GM21717 (cell line): ENCODE results near the gene RGS18.
"Not testable (repeated sequence)": the region's sequence is repeated elsewhere in the genome, so short reads cannot be mapped to it uniquely, and the experiment has no call there.

Source experiments
- ATAC-seq: cut with Tn5 transposase; IDR thresholded peaks from one replicate; pipeline ENCODE4 v1.9.1; 2021; ENCODE audit warnings: mild to moderate bottlenecking, moderate library complexity; ENCODE audit not compliant: unreplicated experiment

RGS18 gene

DNA sequence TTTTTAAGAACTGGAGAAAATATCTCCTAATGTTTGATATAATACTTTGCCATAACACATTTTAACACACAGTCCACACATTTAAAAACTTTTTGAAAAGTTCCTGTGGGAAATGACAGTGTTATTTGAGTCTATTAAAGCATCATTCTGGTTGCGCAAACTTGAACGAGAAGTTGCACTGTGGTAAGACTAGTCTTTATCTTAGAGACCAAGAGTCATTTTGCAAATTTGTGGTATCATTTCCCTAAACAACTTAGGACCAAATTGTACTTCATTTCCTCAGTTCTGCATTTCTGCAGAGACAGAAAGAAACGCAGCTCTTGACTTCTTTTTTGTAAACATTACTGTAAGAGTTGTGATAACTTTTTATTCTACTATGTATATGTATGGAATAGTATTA is at the start of gene RGS18:
Gene RGS18 (plus strand): TSS at position 282 of the 400 bp plus-strand sequence. CDS start 176 bp downstream, outside the sequence.
- ATAC-seq = peak; percentile 82

GRCh38 chr1:192109576-192109975 is 48.7 kb upstream of the RGS18 start:
- no peak for ATAC-seq

- no peak for ATAC-seq
Measured at GRCh38 chr1:192115000-192115399, 43.3 kb upstream of the RGS18 start.

- no peak for ATAC-seq
Measured at GRCh38 chr1:192118881-192119405, 39.3 kb upstream of the RGS18 start.

DNA sequence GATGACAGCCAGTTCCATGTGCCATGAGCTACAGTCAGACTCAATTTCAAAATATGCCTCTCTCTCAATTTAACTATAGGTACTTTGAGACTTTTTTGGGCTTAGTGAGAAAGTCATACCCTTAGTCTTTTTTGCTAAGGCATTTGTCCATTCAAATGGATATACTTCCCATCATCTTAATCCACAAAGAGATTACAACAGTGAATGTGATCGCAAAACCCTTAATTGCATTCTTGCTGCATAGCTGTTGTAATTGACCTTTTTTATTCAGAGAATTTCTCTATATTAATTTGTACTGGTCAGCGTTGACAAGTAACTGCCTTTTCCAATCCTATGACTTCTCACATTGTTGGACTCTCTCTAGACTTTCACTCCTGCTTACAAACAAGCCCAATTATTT is 38.6 kb upstream of the RGS18 start:
- no peak for ATAC-seq

DNA sequence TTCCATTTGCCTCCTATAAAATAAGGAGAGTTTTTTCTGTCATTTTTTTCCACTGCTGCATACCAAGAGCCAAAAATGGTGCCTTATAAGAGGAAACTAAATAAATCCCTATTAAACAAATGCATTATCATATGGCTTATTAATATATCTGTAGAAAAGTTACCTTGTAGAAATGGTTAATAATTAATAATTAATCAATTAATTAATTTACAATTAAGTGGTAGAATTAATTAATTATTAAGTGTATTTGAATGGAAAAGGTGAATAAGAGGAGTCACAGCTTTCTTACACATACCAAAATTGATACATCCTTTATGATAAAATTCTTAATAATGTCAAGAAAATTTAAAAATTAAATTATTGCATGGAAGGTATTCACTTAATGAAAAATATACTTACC is 35.6 kb upstream of the RGS18 start:
- no peak for ATAC-seq

GRCh38 chr1:192123212-192123611 is 35.0 kb upstream of the RGS18 start:
- no peak for ATAC-seq

- no peak for ATAC-seq
Measured at GRCh38 chr1:192126030-192126619, 32.1 kb upstream of the RGS18 start.

DNA sequence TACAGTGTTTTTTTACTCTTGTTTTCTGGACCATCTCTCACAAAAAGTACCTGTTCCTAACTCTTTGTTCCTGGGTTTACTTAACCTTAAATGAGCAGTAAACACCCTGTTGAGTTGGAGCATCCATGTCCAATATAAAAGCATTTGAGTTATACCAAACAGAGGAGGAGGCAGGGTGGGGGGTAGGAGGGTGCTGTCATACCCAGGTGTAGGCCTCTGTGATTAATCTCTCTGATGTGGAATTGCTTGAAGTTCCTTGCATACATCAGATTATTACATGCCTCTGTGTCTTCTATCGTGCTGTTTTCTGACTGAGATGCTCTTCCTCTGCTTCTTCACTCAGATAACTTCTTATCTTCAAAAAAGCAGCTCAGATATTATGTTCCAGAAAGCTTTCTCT is 28.1 kb upstream of the RGS18 start:
- ATAC-seq = no peak

DNA sequence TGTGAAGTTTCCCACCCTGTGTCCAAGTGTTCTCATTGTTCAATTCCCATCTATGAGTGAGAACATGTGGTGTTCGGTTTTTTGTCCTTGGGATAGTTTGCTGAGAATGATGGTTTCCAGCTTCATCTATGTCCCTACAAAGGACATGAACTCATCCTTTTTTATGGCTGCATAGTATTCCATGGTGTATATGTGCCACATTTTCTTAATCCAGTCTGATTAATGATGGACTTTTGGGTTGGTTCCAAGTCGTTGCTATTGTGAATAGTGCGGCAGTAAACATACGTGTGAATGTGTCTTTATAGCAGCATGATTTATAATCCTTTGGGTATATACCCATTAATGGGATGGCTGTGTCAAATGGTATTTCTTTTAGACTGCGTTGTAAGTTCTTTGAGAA is 27.4 kb upstream of the RGS18 start:
- ATAC-seq = not testable (repeated sequence)

DNA sequence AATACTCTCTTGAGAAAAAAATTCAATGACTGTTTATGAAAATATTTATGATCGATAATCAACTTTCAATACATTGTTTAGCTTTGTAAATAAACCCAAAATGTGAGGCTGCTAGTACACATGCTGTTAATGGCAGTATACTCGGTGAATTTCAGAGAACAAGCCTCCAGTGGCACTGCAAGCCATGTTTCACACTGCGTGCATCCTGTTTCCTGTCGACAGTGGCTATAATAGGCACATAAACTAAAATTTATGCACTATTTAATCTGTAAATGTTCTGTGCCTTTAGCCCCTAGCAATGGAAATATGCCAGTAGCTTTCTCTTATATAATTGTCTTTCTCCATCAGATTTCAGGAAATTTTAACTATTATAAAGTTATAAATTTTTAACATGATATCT is 26.3 kb upstream of the RGS18 start:
- ATAC-seq = no peak

DNA sequence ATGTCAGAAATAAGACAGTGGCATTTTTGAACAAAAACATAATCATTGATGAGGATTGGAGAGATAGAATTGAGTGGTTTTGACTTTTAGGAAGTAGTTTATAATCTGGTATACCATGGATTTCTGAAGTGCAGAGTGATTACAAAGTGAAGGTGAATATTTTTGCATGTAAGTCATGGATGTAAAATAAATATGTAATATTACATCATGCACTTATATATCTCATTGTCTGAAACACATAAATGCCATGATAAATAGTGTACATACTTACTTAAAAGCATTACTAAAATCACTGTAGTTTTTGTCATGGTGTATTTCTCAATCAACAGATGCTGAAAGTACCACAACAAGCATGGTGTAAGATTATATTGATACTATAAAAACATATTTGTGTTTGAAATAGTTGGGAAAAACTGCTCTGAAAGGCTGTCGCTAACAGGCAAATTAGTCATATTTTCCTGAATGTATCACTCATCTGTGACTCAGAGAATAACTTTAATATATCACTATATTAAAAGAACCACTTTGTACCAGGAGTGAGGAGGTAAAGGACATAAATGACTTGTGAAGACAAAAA is 24.8 kb upstream of the RGS18 start:
- ATAC-seq = no peak

GRCh38 chr1:192140382-192140781 is 17.9 kb upstream of the RGS18 start:
- no peak for ATAC-seq

DNA sequence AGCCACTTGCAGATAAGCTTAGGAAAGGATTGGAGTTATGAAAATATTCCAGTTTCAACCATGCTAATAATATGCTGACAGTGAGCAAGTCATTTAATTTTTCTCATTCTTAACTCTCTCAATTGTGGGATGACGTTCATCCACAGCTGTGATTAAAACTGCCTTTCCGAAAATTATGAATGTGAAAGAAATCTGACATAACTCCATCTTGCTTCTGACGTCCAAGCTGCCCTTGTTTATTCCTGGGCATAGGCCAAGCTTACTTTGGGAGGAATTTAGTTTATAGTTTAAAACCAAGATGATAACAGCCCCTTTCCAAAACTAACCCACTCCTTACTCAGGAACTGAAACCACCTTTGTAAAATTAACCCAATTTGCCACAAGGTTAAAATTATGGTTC is 11.0 kb upstream of the RGS18 start:
- no peak for ATAC-seq

DNA sequence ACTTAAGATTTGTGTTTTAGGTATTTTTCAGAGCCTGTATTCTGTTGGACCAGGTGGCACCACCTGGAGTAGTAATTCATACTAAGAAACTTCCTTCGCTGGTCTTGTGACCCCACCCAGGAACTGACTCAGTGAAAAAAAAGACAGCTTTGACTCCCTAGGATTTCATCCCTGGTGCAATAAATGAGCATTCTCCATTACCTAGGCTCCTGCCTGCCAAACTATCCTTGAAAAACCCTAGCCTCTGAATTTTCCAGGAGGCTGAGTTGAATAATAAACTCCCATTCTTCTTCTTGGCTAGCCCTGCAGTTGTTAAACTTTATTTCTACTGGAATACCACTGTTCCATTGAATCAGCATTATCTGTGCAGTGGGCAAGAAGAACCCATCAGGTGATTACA is 10.6 kb upstream of the RGS18 start:
- no peak for ATAC-seq

DNA sequence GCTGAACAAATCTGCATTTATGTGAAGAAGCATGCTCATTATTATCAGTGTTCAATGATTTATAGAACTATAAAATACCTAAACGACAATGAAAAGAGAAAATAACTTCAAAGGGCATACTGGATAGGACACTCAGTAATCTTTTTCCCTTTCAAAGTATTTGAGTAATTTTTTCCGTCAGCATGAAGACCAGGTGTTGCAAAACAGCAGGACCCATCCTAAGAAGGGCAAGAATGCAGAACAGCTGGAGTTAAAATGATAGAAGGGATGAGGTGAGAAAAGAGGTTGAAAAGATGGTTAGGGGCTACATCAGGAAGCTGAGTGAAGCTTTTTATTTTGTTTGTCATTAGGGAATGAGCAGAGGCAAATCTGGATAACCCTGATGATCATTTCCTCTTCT is 7.1 kb upstream of the RGS18 start:
- no peak for ATAC-seq

DNA sequence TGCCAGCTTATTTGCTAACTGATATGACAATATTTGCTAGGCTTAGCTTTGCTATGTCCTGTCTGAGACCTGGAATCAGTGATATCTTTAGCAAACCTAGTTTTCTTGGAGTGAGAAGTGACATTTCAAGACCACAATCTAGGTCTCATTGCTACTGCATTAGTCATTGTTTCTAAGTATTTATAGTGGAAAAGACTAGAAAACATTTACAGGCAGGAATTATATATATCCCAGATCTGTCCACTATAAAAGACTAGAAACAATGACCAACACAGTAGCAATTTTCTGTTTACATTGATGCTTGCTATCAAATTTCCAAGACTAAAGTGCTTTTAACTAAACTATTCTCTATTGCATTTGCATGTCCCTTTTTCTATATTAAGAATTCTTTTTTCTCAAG is 5.0 kb upstream of the RGS18 start:
- ATAC-seq = no peak

DNA sequence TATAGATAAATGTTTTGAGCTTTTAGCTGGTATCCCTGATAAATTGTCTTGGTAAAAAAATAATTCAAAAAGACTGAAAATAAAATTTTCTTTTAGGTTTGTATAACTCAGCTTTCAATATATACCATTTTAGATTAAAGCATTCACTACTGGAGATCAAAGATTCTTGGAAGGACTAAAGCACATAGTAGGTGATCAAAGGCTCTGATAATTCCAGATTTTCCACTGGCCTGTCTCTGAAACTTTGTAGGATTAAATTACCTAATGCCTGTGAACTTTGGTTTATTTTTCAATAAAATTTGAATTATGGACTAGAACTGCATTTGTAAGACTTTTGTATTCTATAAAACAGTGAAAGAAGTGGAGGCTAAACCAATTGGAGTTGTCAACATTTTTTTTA is 1.2 kb upstream of the RGS18 start:
- no peak for ATAC-seq

DNA sequence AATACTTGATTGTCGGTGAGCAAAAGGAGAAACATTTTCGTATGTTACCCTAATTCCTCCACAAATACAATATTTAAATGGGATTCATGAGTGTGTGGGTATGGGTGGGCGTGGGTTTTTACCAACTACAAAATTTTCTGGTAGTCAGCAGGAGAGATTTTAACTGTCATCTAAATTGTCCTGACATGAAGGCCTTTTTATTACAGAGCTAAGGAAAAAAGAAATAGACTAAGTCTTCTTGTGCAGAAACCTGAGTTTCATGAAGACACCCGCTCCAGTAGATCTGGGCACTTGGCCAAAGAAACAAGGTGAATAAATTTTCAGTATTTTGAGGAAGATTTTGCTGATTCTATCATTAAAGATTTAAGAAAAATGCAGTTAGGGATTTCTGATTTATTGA is 752 bp downstream of the RGS18 start:
- ATAC-seq = no peak

- ATAC-seq = no peak
Measured at GRCh38 chr1:192159781-192160180, 1.5 kb downstream of the RGS18 start.

DNA sequence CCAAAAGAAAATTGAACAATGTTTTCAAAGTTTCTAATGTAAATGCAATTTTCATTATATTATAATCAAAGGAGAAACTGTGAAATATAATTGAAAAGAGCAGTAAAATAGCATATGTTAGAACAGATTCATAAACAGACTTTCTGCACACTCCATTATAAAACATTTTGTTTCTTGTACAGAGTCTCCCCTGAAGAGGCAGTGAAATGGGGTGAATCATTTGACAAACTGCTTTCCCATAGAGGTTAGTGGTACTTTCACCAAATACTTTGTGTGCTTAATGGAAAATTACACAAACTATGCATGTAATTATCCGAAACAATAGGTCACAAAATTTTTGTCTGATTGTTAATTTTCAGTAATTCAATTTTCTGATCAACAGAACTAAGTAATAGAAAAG is 1.9 kb downstream of the RGS18 start:
- no peak for ATAC-seq

GRCh38 chr1:192161976-192162375 is 3.7 kb downstream of the RGS18 start:
- ATAC-seq = no peak

DNA sequence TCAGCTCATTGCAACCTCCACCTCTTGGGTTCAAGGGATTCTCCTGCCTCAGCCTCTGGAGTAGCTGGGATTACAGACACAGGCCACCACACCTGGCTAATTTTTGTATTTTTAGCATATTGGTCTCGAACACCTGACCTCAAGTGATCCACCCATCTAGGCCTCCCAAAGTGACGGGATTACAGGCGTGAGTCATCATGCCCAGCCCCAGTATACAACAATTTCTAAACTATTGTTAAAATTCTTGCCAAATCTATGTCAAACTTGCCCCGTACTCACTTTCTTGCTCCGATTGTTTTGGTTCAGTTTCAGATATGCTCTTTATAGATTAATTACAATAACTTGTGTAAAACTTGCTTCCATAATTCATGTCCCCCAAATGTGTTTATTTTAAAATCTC is 4.1 kb downstream of the RGS18 start:
- ATAC-seq = no peak
